ENCODE results near the gene CROCC.

The CROCC gene

DNA sequence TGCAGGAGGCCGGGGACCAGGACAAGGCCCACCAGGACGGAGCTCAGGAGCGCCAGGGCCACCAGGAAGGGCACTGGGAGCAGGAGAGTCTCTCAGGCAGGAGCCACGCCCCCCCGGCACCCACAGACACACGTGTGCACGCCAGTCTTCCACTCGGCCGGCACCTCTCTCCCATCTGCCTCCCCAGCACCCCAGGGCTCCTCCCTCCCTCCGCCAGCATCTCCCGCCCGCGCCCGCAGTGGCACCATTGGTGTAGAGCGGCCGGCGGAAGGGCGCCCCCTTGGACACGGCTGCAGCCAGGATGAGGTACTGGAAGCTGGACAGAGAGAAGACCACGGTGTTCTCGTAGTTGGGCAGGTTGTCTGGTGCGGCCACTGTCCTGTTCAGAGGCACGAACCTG, 64.8 kb downstream of the CROCC start:
- H3K4me1 Mint-ChIP-seq (ENCODE audit: low read depth) = no peaks in the 10 kb centered on the region
- no peak overlapping the region for H3K4me3 Mint-ChIP-seq
- no peak overlapping the region for H3K27ac Mint-ChIP-seq
- DNase-seq = no peak
- H3K9me3 Mint-ChIP-seq = no peaks in the 10 kb centered on the region
- H3K27me3 Mint-ChIP-seq = peaks cover 13% of the 10 kb centered on the region
- H3K36me3 Mint-ChIP-seq (ENCODE audit: low read depth) = peaks cover 38% of the 10 kb centered on the region

DNA sequence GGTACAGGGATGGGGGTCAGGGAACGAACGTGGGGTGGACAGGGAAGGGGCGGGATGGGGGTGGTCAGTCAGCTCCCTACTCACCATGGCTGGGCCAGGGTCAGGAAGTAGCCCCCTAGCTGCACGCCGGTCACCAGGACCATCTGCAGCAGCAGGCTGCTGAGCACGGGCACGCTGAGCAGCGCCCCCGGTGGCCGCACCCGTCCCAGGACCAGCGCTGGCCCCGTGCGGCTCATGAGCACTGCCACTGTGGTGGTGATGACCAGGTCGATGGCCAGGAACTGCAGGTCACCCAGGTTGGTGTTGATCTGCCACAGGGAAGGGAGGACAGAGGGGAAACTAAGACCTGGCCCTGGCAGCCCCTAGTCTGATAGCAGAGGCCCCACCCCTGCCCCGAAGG, 65.2 kb downstream of the CROCC start:
- no peak for DNase-seq
- no peaks in the 10 kb centered on the region for H3K9me3 Mint-ChIP-seq
- peaks cover 11% of the 10 kb centered on the region for H3K27me3 Mint-ChIP-seq
- H3K36me3 Mint-ChIP-seq (ENCODE audit: low read depth) = peaks cover 38% of the 10 kb centered on the region
- H3K4me3 Mint-ChIP-seq = no peak overlapping the region
- H3K27ac Mint-ChIP-seq = no peak overlapping the region
- H3K4me1 Mint-ChIP-seq (ENCODE audit: low read depth) = no peaks in the 10 kb centered on the region

DNA sequence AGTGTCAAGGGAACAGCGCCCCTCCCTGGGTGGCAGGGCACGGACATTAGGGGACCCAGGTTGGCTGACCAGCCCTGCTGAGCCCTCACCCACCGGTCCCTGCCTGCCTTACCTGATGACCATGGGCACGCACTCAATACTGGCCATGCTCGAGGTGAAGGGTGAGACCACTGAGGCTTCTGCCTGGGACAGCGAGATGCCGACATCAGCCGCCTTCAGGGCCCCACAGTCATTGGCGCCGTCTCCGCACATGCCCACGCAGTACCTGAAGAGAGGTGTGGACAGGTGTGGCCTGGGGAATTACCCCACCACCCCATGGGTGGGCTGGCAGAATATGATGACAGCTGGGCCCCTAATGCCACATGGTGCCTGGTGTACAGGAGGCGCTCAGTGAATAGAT, 66.5 kb downstream of the CROCC start:
- no peak for DNase-seq
- Mint-ChIP-seq H3K27ac (no peak overlapping the region), H3K36me3 (ENCODE audit: low read depth) (peaks cover 38% of the 10 kb centered on the region), H3K4me1 (ENCODE audit: low read depth) (no peaks in the 10 kb centered on the region), H3K9me3 (no peaks in the 10 kb centered on the region), H3K27me3 (peaks cover 3% of the 10 kb centered on the region), H3K4me3 (no peak overlapping the region)

DNA sequence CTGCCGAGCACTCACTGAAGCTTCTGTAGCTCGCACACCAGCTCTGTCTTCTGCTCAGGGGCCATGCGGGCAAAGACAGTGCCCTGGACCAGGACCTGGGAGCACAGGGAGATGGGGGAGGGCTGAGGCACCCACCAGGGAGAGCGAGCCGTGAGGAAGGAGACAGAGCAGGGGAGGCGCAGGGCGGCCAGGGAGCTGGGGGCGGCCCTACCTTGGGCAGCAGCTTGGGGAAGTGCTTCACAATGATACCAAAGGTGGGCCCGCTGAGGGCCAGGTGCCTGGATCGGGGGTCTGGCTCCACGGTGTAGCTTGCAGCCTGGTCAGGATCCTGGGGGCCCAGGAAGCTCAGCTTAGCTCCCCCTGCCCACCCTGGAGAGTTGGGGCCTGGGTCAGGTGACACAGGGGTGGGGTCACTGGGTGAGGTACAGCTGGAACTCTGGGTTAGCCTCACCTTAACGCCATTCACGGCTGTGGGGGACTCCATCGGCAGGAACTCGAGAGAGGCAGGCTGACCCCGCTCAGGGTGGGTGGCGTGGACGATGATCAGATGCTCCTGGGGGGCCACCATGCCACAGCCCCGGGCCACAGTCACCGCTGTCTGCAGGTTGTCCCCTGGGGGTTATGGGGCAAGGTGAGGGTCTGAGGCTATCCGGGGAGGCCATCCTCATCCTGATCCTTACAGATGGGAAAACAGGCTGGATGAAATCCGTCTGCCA, 68.1 kb downstream of the CROCC start:
- no peak overlapping the region for H3K27ac Mint-ChIP-seq
- no peaks in the 10 kb centered on the region for H3K27me3 Mint-ChIP-seq
- H3K4me3 Mint-ChIP-seq = no peak overlapping the region
- peaks cover 41% of the 10 kb centered on the region for H3K36me3 Mint-ChIP-seq (ENCODE audit: low read depth)
- H3K4me1 Mint-ChIP-seq (ENCODE audit: low read depth) = no peaks in the 10 kb centered on the region
- no peak for DNase-seq
- no peaks in the 10 kb centered on the region for H3K9me3 Mint-ChIP-seq

DNA sequence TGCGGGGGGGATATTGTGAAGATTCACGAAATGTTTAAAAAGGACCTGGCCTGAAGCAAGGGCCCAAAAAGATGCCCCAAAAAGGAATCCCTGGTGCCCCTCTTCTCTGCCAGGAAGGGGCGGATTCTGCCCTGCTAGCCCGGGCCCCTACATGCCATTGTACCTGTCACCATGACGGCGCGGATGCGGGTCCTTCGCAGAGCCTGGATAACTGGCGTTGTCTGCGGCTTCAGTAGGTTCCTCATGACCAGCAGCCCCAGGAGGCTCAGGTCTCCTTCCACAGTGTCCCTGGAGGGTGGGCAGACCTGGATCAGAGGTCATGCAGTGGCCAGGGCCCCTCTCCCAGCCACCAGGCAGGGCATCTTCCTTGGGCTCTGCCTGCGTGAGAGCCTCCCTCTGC, 69.8 kb downstream of the CROCC start:
- Mint-ChIP-seq H3K36me3 (ENCODE audit: low read depth) (peaks cover 49% of the 10 kb centered on the region), H3K27ac (no peak overlapping the region), H3K27me3 (no peaks in the 10 kb centered on the region), H3K4me3 (no peak overlapping the region), H3K4me1 (ENCODE audit: low read depth) (no peaks in the 10 kb centered on the region), H3K9me3 (no peaks in the 10 kb centered on the region)
- DNase-seq = no peak

DNA sequence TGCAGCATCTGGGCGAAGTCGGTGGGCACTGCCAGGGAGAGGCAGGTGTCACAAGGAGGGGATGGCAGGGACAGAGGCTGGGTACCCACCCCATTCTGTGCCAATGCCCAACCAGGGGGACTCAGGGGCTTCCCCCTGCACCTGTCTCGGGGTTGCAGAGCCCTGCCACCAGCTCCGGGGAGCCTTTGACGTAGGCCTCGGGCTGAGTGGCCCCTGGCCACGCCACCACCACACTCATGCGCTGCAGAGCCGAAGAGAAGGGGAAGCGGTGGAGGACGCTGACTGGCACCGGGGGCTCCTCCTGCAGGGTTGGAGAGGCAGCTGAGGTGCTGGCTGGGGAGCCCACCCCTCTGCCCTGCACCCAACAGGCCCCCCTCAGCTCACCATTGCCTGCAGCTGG, 70.4 kb downstream of the CROCC start:
- DNase-seq = no peak
- Mint-ChIP-seq H3K27me3 (no peaks in the 10 kb centered on the region), H3K4me1 (ENCODE audit: low read depth) (no peaks in the 10 kb centered on the region), H3K36me3 (ENCODE audit: low read depth) (peaks cover 49% of the 10 kb centered on the region), H3K4me3 (no peak overlapping the region), H3K27ac (no peak overlapping the region), H3K9me3 (no peaks in the 10 kb centered on the region)

DNA sequence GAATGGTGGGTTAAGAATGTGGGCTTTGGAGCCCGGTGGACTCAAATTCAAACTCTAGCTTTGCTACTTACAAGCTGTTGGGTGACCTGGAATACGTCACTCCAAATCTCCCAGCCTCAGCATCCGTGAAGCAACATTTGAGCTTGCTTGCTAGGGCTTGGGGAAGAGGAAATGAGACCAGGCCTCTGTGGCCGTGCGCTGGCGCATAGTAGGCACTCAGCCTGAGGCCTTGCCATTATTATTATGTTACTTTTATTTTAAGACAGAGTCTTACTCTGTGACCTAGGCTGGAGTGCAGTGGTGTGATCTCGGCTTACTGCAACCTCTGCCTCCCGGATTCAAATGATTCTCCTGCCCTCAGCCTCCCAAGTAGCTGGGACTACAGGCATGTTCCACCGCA, 70.9 kb downstream of the CROCC start:
- Mint-ChIP-seq H3K4me3 (no peak overlapping the region), H3K9me3 (no peaks in the 10 kb centered on the region), H3K36me3 (ENCODE audit: low read depth) (peaks cover 46% of the 10 kb centered on the region), H3K27ac (no peak overlapping the region), H3K27me3 (no peaks in the 10 kb centered on the region), H3K4me1 (ENCODE audit: low read depth) (no peaks in the 10 kb centered on the region)
- no peak for DNase-seq

DNA sequence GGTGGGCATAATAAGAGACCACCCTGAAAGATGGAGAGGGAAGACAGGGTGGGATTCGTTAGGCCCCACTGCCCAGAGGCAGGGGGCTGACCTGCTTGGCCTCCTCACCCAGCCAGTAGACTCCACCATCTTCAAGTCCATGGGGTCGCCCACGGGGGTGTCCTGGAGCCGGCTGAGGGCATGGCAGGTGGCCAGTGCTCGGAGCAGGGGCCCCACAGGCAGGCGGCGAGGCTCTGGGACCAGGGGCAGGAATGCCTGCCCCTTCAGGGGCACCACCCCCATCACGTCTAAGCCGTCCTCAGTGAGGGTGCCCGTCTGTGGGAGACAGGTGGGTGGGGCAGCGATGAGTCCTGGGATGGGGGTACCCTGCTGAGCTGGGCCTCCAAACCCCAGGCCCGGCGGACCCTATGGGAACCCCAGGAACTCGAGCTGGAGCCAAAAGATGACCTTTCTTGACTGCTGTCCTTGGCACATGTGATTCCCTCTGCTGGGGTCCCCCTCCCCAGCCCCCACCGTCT, 71.8 kb downstream of the CROCC start:
- no peak for DNase-seq
- no peak overlapping the region for H3K27ac Mint-ChIP-seq
- H3K4me1 Mint-ChIP-seq (ENCODE audit: low read depth) = no peaks in the 10 kb centered on the region
- peaks cover 47% of the 10 kb centered on the region for H3K36me3 Mint-ChIP-seq (ENCODE audit: low read depth)
- no peaks in the 10 kb centered on the region for H3K27me3 Mint-ChIP-seq
- no peaks in the 10 kb centered on the region for H3K9me3 Mint-ChIP-seq
- H3K4me3 Mint-ChIP-seq = no peak overlapping the region

DNA sequence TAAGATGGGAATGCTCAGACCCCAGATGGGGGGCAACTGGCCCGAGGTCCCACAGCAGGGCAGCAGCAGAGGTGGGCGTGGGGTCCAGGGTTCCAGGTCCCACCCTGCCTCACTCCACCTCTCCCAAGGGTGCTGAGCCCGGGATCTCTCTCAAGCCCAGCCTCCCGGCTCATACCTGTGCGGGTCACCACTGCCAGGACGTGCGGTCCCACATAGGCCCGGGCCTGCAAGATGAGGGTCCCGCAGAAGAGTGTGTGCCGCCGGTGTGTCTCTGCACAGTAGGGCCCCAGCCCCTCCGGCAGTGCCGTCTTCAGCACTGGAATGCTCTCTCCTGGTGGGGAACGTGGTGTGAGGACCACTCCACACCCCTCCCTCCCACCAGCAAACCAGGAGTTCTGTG, 75.1 kb downstream of the CROCC start:
- Mint-ChIP-seq H3K4me3 (no peak overlapping the region), H3K9me3 (no peaks in the 10 kb centered on the region), H3K36me3 (ENCODE audit: low read depth) (peaks cover 54% of the 10 kb centered on the region), H3K27me3 (no peaks in the 10 kb centered on the region), H3K27ac (no peak overlapping the region), H3K4me1 (ENCODE audit: low read depth) (no peaks in the 10 kb centered on the region)
- no peak for DNase-seq

DNA sequence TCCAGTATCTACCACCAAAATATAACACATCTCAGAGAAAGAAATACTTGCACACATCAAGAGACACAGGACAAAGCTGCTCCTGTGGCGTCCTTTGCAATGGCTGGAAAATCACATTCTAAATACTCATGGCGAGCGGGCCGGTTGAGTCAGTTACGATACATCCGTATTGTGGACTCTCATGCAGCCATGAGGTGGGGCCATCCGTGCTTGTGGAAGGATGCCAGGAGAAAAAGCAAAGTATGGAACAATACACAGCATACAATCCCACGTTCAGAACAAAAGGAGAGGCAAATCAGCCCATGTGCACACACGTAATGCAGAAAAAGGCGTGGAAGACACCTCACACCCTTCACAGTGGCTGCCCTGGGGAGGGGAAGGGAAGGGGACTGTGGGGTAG, 76.9 kb downstream of the CROCC start:
- no peak for DNase-seq
- Mint-ChIP-seq H3K9me3 (no peaks in the 10 kb centered on the region), H3K4me1 (ENCODE audit: low read depth) (no peaks in the 10 kb centered on the region), H3K4me3 (no peak overlapping the region), H3K27me3 (no peaks in the 10 kb centered on the region), H3K36me3 (ENCODE audit: low read depth) (peaks cover 68% of the 10 kb centered on the region), H3K27ac (no peak overlapping the region)

DNA sequence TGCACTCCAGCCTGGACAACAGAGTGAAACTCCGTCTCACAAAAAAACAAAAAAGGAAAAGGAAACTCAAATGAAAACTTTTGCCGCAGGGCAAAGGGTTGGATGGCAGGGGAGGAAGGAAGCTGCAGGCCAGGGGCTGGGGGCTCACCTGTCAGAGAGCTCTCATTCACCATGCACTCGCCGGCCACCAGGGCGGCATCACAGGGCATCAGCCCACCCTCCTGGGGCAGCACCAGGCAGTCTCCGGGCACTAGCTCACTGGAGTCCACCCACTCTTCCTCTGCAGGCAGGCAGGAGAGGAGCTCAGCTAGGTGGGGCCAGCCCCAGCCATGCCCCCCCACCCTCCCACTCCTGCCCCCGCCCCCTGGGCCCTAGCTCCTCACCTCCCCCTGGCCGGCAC, 78.1 kb downstream of the CROCC start:
- Mint-ChIP-seq H3K27ac (no peak overlapping the region), H3K27me3 (no peaks in the 10 kb centered on the region), H3K4me1 (ENCODE audit: low read depth) (no peaks in the 10 kb centered on the region), H3K9me3 (no peaks in the 10 kb centered on the region), H3K4me3 (no peak overlapping the region), H3K36me3 (ENCODE audit: low read depth) (peaks cover 77% of the 10 kb centered on the region)
- DNase-seq = no peak

DNA sequence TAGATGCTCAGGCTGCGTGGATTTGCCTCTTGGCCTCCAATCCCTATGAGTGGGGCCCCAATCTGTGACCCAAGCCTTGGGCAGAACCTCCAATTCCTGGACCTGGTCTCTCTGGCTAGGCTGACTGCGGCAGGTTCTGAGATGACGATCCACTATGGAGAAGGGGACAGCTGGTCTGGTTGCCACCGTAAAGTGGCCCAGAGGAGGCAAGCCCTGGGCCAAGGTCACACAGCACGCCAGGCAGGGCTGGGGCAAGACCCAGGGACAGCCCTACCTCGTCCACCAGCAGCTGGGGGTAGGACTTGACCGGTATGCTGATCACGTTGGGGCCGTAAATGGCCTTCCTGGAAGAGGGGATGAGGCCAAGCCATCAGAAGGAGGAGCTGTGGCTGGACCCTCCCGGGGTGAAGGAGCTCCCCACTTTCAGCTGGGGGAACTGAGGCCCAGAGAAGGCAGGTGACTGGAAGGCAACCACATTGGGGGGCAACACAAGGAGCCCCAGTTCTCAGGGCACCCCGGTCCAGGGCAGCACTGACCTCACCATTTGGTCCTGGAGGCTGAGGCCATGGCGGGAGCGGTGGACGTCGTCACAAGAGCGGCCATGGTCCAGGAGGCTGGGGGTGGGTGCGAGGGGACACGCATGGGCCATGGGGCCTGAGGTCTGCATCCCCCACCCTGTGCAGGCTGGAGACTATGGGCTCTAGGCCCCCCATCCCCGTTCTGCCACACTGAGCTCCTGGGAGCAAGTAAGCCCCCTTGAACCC, 80.2 kb downstream of the CROCC start:
- Mint-ChIP-seq H3K4me3 (no peak overlapping the region), H3K4me1 (ENCODE audit: low read depth) (no peaks in the 10 kb centered on the region), H3K9me3 (no peaks in the 10 kb centered on the region), H3K27me3 (no peaks in the 10 kb centered on the region), H3K27ac (no peak overlapping the region), H3K36me3 (ENCODE audit: low read depth) (peaks cover 77% of the 10 kb centered on the region)
- DNase-seq = no peak

DNA sequence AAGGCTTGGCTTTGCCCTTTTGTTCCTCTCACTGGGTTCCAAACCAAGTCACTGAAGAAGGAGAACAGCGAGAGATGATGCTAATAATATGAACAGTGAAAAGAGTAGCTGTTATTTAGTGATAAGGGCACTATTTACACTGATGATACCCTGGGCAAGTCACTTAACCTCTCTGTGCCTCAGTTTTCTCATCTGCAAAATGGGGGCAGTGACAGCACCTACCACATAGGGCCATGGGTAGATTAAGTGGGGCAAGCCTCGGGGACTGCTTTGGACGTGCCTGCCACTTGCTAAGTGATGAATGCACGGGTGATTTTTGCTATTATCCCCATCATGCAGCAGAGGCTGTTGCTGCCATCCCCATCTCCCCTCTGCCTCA, 80.8 kb downstream of the CROCC start:
- peaks cover 72% of the 10 kb centered on the region for H3K36me3 Mint-ChIP-seq (ENCODE audit: low read depth)
- no peaks in the 10 kb centered on the region for H3K27me3 Mint-ChIP-seq
- H3K9me3 Mint-ChIP-seq = no peaks in the 10 kb centered on the region
- no peaks in the 10 kb centered on the region for H3K4me1 Mint-ChIP-seq (ENCODE audit: low read depth)
- no peak overlapping the region for H3K27ac Mint-ChIP-seq
- no peak for DNase-seq
- H3K4me3 Mint-ChIP-seq = no peak overlapping the region

DNA sequence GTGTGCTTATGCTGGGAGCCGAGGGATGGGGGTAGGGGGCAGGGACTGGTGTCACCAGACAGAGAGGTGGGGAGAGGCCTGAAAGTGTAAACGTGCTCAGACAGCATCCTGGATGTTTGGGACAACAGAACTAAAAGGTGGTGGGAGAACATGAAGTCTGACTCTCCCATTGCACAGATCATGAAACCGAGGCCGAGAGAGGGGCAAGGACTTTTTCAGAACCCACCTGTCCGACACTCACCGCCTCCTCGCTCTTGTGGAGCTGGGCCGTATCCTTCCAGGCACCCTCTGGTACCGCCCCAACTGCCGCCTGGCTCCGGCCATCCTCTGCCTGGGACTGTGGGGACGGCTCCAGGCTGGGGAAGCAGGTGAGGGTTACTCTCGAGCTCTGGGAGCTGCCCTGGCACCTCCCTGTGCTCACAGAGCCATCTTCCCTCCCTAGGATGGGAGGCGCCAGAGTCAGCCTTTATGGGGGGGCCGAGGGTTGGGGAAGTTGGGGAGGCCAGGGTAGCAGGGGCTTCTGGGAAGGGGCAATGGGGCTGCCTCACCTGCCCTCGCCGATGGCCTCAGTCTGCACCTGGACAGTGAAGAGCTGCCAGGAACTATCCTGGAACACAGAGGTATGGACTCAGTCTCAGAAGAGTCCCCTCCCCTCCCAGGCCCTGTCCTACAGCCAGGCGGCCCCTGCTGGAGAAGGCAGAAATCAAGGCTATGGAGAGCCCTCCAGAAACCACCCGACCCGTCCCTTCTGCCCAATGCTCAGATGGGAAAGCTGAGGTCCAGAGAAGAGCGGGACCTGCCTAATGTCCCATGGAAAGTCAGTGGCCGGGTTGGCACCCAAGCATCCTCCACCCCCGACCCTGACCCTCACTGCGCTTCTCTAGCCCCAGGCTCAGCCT, 83.0 kb downstream of the CROCC start:
- no peak overlapping the region for H3K4me3 Mint-ChIP-seq
- no peaks in the 10 kb centered on the region for H3K9me3 Mint-ChIP-seq

More for the DNA sequence above, 83.0 kb downstream of the CROCC start:
- Mint-ChIP-seq H3K4me1 (ENCODE audit: low read depth) (peaks cover 4% of the 10 kb centered on the region), H3K36me3 (ENCODE audit: low read depth) (peaks cover 54% of the 10 kb centered on the region), H3K27me3 (no peaks in the 10 kb centered on the region), H3K27ac (no peak overlapping the region)
- DNase-seq = no peak
